HG02885 (cell line): Measurements from ENCODE around the gene DGKD.

ENCODE experiments used
- ATAC-seq: cut with Tn5 transposase; IDR thresholded peaks from one replicate; pipeline ENCODE4 v1.9.1; 2021; ENCODE audit warnings: mild to moderate bottlenecking; ENCODE audit not compliant: unreplicated experiment, poor library complexity

Gene DGKD, protein sequence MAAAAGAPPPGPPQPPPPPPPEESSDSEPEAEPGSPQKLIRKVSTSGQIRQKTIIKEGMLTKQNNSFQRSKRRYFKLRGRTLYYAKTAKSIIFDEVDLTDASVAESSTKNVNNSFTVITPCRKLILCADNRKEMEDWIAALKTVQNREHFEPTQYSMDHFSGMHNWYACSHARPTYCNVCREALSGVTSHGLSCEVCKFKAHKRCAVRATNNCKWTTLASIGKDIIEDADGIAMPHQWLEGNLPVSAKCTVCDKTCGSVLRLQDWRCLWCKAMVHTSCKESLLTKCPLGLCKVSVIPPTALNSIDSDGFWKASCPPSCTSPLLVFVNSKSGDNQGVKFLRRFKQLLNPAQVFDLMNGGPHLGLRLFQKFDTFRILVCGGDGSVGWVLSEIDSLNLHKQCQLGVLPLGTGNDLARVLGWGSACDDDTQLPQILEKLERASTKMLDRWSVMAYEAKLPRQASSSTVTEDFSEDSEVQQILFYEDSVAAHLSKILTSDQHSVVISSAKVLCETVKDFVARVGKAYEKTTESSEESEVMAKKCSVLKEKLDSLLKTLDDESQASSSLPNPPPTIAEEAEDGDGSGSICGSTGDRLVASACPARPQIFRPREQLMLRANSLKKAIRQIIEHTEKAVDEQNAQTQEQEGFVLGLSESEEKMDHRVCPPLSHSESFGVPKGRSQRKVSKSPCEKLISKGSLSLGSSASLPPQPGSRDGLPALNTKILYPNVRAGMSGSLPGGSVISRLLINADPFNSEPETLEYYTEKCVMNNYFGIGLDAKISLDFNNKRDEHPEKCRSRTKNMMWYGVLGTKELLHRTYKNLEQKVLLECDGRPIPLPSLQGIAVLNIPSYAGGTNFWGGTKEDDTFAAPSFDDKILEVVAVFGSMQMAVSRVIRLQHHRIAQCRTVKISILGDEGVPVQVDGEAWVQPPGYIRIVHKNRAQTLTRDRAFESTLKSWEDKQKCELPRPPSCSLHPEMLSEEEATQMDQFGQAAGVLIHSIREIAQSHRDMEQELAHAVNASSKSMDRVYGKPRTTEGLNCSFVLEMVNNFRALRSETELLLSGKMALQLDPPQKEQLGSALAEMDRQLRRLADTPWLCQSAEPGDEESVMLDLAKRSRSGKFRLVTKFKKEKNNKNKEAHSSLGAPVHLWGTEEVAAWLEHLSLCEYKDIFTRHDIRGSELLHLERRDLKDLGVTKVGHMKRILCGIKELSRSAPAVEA

GRCh38 chr2:233353769-233354499, at the start of gene DGKD:
DGKD (plus strand) TSS chr2:233354494; CDS start chr2:233354519, 25 bp downstream.
- peak; percentile 58 for ATAC-seq

DNA sequence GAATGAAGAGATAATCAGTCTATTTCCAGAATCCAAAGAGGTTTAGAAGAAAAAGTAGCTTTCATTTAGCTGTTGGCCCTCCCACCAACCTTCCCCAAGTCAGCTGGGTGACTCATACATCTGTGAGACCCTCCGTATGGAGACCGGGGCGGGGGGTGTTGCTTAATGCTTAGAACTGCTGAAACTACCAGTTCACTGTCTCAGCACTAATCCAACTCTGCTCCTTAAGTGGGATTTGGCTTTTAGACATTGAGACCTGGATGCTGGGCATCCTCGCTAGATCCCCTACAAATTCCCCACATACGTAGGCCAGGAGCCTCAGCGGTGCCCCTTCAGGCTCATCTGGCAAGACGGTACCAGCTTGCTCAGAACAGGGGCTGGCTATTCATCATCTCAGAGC, 46.7 kb upstream of the DGKD start, which contains the start of gene SAG:
Gene SAG, plus strand, starts transcription at position 252 of the 400 bp plus-strand sequence. CDS start 1,374 bp downstream, outside the sequence.
- no peak for ATAC-seq

DNA sequence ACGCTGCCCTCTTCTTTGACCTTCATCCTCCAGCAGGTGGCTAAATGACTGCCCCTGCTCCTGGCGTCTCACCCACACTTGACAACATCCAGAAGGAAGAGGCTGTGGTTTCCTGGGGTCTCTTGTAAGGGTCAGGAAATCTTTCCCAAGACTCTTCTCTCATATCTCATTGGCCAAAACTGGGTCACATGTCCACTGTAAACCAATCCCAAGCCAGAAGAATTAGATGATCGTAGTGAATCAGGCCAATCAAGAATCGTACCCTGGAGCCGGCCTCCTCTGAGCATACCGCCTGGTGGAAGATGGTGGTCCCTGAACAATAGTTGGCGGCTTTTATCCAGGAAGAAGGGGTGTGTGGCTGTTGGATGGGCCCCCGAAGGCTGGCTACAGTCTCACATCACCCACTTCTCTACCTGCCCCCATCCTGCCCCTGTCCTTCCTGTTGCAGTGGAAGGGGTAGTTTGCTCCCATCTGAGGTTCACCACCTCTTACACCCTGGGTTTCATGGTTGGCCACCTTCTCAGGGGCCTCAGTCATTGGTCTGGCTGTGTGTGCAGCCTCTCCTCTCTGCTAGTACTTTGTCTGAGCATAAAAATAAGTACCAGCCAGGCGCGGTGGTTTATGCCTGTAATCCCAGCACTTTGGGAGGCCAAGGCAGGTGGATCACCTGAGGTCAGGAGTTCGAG, 42.9 kb upstream of the DGKD start:
- ATAC-seq = no peak

GRCh38 chr2:233312874-233313273, 41.4 kb upstream of the DGKD start:
- no peak for ATAC-seq

- no peak for ATAC-seq
These were observed 39.9 kb upstream of the DGKD start for GRCh38 chr2:233314180-233314925.

DNA sequence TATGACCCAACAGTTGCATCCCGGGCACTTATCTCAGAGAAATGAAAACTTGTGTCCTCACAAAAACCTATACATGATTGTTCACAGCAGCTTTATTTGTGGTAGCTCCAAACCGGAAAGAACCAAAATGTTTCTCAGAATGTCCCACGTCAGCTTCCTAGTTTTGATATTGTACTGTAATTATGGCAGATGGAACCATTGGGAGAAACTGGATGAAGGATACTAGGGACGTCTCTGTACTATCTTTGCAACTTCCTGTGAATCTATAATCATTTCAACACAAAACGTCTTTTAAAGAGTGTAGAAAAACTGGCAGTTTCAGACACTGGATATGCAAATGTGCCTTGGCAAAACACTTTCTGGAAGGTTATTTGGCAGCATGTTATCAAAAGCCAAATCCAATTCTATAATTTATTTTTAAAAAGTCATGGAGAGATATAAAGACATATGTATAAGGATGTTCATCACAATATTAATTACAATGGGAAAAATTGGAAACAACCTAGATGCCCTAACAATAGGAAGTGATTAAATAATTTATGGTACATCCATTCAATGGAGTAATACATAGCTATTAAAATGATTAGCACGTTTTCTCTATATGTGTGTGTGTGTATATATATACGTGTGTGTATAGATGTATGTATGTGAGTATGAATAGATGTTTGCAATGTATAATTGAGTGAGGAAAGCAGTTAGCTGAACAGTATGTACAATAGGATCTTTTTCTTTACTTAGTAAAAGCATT, 36.9 kb upstream of the DGKD start:
- no peak for ATAC-seq

- ATAC-seq = no peak
These were observed 35.0 kb upstream of the DGKD start for GRCh38 chr2:233319256-233319655.

- no peak for ATAC-seq
These were observed 33.8 kb upstream of the DGKD start for GRCh38 chr2:233320470-233320869.

- ATAC-seq = no peak
These were observed 33.1 kb upstream of the DGKD start for GRCh38 chr2:233321166-233321565.

DNA sequence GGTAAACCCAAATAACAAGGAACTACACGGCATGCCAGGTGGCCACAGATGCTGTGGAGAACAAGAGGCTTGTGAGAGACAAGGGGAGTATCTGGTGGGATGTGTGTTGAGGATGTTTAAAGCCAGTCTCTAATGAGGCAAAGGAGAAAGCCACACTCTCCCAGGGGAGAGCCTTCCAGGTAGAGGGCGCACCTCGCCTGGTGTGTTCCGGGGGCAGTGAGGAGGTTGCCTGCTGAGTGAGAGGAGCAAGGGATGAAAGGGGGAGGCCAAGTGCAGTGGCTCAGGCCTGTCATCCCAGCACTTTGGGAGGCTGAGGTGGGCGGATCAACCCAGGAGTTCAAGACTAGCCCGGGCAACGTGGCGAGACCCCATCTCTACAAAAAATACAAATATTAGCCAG, 30.4 kb upstream of the DGKD start:
- ATAC-seq = no peak

DNA sequence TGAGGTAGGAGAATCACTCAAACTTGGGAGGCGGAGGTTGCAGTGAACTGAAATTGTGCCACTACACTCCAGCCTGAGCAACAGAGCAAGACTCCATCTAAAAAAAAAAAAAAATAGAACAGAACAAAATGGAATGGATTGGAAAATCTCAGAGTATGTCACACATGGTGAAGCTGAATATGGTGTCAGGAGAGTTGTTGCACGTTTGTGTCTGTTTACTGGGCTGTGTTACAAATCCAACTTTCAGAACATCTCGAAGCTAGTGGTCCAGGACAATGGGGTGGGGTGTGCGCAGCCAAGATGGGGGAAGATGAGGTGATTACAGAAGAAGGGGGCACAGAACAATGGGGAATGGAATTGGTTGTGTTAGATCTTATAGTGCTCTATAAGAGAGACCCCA, 29.0 kb upstream of the DGKD start:
- no peak for ATAC-seq

DNA sequence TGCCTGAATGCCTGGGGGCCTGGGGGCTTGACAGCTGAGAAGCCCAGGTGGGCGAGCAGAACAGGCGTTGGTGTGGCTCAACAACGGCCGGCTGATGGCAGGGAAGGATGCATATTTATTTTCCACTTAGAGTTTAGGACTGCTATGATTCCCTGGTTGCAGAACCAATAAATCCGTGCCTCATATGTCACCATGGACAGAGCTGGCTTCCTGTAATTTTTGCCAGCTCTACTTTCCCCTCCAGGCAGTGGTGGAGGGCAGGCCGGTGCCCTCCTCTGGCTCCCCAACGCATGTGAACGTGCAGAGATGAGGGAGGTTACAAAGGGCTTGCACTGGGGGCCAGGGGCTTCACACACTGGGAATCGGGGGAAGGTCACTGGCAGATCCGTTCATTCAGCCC, 28.5 kb upstream of the DGKD start:
- no peak for ATAC-seq

- no peak for ATAC-seq
These were observed 27.8 kb upstream of the DGKD start for GRCh38 chr2:233326500-233326899.

- no peak for ATAC-seq
These were observed 25.4 kb upstream of the DGKD start for GRCh38 chr2:233328922-233329321.

DNA sequence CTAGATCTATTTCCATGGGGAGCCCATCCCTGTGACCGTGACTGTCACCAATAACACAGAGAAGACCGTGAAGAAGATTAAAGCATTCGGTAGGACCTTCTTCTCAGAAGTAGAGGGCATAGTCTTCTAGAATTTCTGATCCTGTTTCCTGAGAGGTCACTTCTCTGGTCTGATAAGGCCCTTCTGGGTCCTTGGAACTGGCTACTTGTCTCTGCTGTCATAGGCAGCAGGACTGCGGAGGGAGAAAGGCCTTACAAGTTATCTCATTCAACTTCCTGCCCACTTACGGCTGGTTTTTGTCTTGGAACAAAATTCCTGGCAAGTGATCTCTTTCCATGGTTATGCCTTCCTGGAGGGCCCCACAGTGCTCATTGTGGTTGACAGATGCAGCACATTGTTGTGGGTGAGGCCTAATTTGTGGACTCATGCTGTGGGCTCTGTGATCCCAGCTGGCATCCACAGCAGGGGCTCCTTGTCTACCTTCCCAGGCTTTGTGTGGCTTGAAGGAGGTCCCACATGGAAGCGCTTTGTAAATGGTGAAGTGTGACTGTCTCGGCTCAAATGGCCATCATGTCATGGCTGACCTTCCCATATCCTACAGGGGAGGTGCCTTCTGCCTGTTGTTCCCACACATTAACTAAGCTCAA, 24.7 kb upstream of the DGKD start:
- ATAC-seq = no peak

DNA sequence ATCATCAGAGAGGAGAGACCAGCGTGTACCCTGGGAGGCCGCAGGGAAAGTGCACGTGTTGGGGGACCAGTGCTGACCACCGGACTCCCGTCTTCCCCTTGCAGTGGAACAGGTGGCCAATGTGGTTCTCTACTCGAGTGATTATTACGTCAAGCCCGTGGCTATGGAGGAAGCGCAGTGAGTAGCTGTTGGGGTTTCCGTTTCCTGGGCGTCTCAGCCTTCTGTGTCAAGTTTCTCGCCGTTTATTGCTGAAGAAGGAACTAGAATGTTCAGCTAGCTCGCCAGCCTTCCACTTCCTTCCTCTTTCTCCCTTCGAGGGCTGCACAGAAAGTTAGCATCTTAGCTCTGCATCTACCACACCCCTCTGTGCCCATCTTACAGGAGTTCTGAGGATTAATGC, 22.8 kb upstream of the DGKD start:
- peak; percentile 90 for ATAC-seq

- no peak for ATAC-seq
These were observed 22.2 kb upstream of the DGKD start for GRCh38 chr2:233332125-233332524.

DNA sequence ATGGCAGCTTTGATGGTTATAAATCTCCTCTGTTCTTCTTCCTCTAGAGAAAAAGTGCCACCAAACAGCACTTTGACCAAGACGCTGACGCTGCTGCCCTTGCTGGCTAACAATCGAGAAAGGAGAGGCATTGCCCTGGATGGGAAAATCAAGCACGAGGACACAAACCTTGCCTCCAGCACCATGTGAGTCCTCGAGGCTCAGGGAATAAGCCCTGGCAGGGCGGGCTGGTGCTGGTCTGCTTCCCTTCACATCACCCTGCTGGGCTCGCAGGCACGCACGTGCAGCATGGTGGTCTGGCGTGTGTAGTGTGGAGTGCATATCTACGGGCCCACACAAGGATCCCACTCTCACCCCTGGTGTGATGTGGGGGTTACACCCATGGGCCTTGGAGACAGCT, 19.4 kb upstream of the DGKD start:
- ATAC-seq = no peak
